Stomach (tissue), 9 donors: ENCODE results near the gene CHRM5. TPM values are rescaled to one million over a fixed set of nuclear protein-coding genes. Genes with fewer than 3 reads are reported as not detected.

Experiments
- DNase-seq, 2 donors: peaks; one replicate each; pipeline versions ENCODE4 v3.0.0 to v3.0.0-alpha.2; 2013 to 2019
- H3K27ac ChIP-seq, 5 donors: fragments of 200-600 bp in 4 of 5; sonication (generic) in 4 of 5; one replicate each; pipeline ENCODE4 v1.5.1; 2013 to 2019; ENCODE audit warnings: mild to moderate bottlenecking in 1 of 5, moderate library complexity in 1 of 5
- H3K27me3 ChIP-seq, 3 donors: fragments of 200-600 bp; sonication (generic); one replicate each; pipeline ENCODE4 v1.5.1; 2017 to 2019; ENCODE audit warnings: mixed run types in 1 of 3
- H3K36me3 ChIP-seq, 4 donors: fragments of 200-600 bp; sonication (generic); 1 replicate in 3 of 4; 2 replicates in 1 of 4; pipeline ENCODE4 v1.5.1; 2016 to 2019
- H3K4me1 ChIP-seq, 4 donors: fragments of 200-600 bp; sonication (generic); one replicate each; pipeline ENCODE4 v1.5.1; 2016 to 2019
- H3K4me3 ChIP-seq, 4 donors: fragments of 200-600 bp; sonication (generic) in 3 of 4; one replicate each; pipeline ENCODE4 v1.5.1; 2016 to 2019; ENCODE audit warnings: mild to moderate bottlenecking in 1 of 4
- H3K9me3 ChIP-seq, 4 donors: fragments of 200-600 bp; sonication (generic); one replicate each; pipeline ENCODE4 v1.5.1; 2016 to 2019
- CTCF ChIP-seq, 7 experiments: fragments of 450-650 bp in 4 of 7; fragments of 200-600 bp in 3 of 7; sonication (generic) in 3 of 7; IDR thresholded peaks; one replicate each; pipeline ENCODE4 v1.5.1; 2016 to 2019; ENCODE audit warnings: antibody characterized with exemption in 7 of 7, control low read depth in 2 of 7, mild to moderate bottlenecking in 1 of 7
- EP300 ChIP-seq: sonication (generic); formaldehyde crosslinking; IDR thresholded peaks from one replicate; pipeline ENCODE4 v1.6.1; 2017; ENCODE audit warnings: antibody characterized with exemption
- POLR2A ChIP-seq, 4 donors: fragments of 450-650 bp; IDR thresholded peaks; one replicate each; pipeline ENCODE4 v1.6.1; 2016; ENCODE audit warnings: antibody characterized with exemption in 4 of 4, control low read depth in 2 of 4, mild to moderate bottlenecking in 1 of 4, moderate library complexity in 1 of 4
- POLR2AphosphoS5 ChIP-seq, 3 donors: sonication (generic); formaldehyde crosslinking; IDR thresholded peaks; one replicate each; pipeline ENCODE4 v1.6.1; 2016; ENCODE audit warnings: antibody characterized with exemption in 3 of 3
- WGBS, 5 donors: extraction: QIAGEN DNeasy Blood & Tissue Kit in 3 of 5; methylation state at CpG; one replicate each; pipeline versions ENCODE4 v1.1.5 to v1.1.7; 2013 to 2018; 5-methylcytosine and 5-hydroxymethylcytosine counted together
- intact Hi-C: fragments of 100-400 bp; cut with DNase I; formaldehyde crosslinking; loops from one replicate; pipeline ENCODE4 v1.15.1; 2023; ENCODE audit warnings: low total_unique reads
- polyA plus RNA-seq, 3 donors: library from polyadenylated mRNA; stranded (reverse); fragments of 200-250 nt; gene quantifications; one replicate each; pipeline ENCODE4 v1.2.3, GENCODE V29; 2013
- total RNA-seq, 5 donors: library from RNA; depleted of rRNA; stranded (reverse); fragments of >200 nt; gene quantifications; one replicate each; pipeline versions ENCODE4 v1.1.0 to v1.2.3, GENCODE V29; 2014 to 2016
- donor health status: healthy with polysubstance abuse.
- donor health status: Bipolar disorder and iron deficiency.
- donor health status: healthy.

The CHRM5 gene
- total and polyA plus RNA-seq, 8 donors: not detected

GRCh38 chr15:34006381-34006780, 38.1 kb downstream of the CHRM5 start:
- intact Hi-C loops: no loop called here
- H3K4me1 ChIP-seq: no peaks in the 10 kb centered on the region
- TF ChIP-seq POLR2A (IDR thresholded peaks at IDR 0.05): no peak
- no peak for TF ChIP-seq CTCF (IDR thresholded peaks at IDR 0.05)
- no peak for TF ChIP-seq EP300
- 81 to 95% (median 87%) methylated on average over 2 of the region's 2 CpGs for WGBS, 5 donors
- no peak for DNase-seq
- no peak overlapping the region for H3K4me3 ChIP-seq
- H3K36me3 ChIP-seq: peaks cover 0 to 11% (median 8%) of the 10 kb centered on the region in 4 donors
- H3K27me3 ChIP-seq: no peaks in the 10 kb centered on the region
- H3K27ac ChIP-seq: no peak overlapping the region
- H3K9me3 ChIP-seq: no peaks in the 10 kb centered on the region

GRCh38 chr15:34009656-34010055, 41.4 kb downstream of the CHRM5 start:
- WGBS, 5 donors: 96% methylated on average over 1 of the region's 1 CpG
- Histone ChIP-seq H3K4me1 (peaks cover 0 to 8% (median 0%) of the 10 kb centered on the region in 4 donors), H3K27me3 (no peaks in the 10 kb centered on the region), H3K27ac (no peak overlapping the region), H3K36me3 (no peaks in the 10 kb centered on the region), H3K9me3 (no peaks in the 10 kb centered on the region), H3K4me3 (no peak overlapping the region)
- DNase-seq: no peak
- intact Hi-C loops: no loop called here
- TF ChIP-seq POLR2A (IDR thresholded peaks at IDR 0.05) (no peak), POLR2AphosphoS5 (IDR thresholded peaks at IDR 0.05) (no peak), EP300 (no peak), CTCF (IDR thresholded peaks at IDR 0.05) (no peak)

- H3K27ac ChIP-seq: no peak overlapping the region
- 91 to 94% (median 92%) methylated on average over 5 of the region's 5 CpGs for WGBS, 5 donors
- TF ChIP-seq POLR2AphosphoS5 (IDR thresholded peaks at IDR 0.05) (no peak), CTCF (IDR thresholded peaks at IDR 0.05) (no peak), POLR2A (IDR thresholded peaks at IDR 0.05) (no peak), EP300 (no peak)
- intact Hi-C loops: no loop called here
- H3K4me1 ChIP-seq: peaks cover 0 to 8% (median 0%) of the 10 kb centered on the region in 4 donors
- no peak overlapping the region for H3K4me3 ChIP-seq
- H3K27me3 ChIP-seq: no peaks in the 10 kb centered on the region
- H3K36me3 ChIP-seq: no peaks in the 10 kb centered on the region
- DNase-seq: no peak
- no peaks in the 10 kb centered on the region for H3K9me3 ChIP-seq
Measured at GRCh38 chr15:34010921-34011320, 42.6 kb downstream of the CHRM5 start.

GRCh38 chr15:34011481-34011880, 43.2 kb downstream of the CHRM5 start:
- no peaks in the 10 kb centered on the region for H3K36me3 ChIP-seq
- no peaks in the 10 kb centered on the region for H3K9me3 ChIP-seq
- no peak overlapping the region for H3K27ac ChIP-seq
- no peak overlapping the region for H3K4me3 ChIP-seq
- DNase-seq: no peak
- no peak for TF ChIP-seq CTCF (IDR thresholded peaks at IDR 0.05)
- no peak for TF ChIP-seq POLR2AphosphoS5 (IDR thresholded peaks at IDR 0.05)
- no peak for TF ChIP-seq EP300
- TF ChIP-seq POLR2A (IDR thresholded peaks at IDR 0.05): no peak
- H3K4me1 ChIP-seq: peaks cover 0 to 8% (median 0%) of the 10 kb centered on the region in 4 donors
- 74 to 91% (median 81%) methylated on average over 2 of the region's 2 CpGs for WGBS, 5 donors
- intact Hi-C loops: no loop called here
- no peaks in the 10 kb centered on the region for H3K27me3 ChIP-seq
